ENCODE data around the gene ODC1. TPM values are rescaled to one million over a fixed set of nuclear protein-coding genes. Genes with fewer than 3 reads are reported as not detected.

ODC1 gene
- total RNA-seq, 1 donor from 2014 or later: 12.1 TPM

GRCh38 chr2:10482913-10483312 is 34.8 kb upstream of the ODC1 start:
- no peaks in the 10 kb centered on the region for H3K36me3 Mint-ChIP-seq (ENCODE audit: low read depth, unreplicated experiment)
- no peak overlapping the region for H3K4me3 Mint-ChIP-seq (ENCODE audit: unreplicated experiment)
- H3K27ac Mint-ChIP-seq (ENCODE audit: unreplicated experiment): no peak overlapping the region
- no peak for DNase-seq (ENCODE audit: low spot score)
- H3K27me3 Mint-ChIP-seq (ENCODE audit: unreplicated experiment): no peaks in the 10 kb centered on the region
- TF ChIP-seq, protein P1, sequence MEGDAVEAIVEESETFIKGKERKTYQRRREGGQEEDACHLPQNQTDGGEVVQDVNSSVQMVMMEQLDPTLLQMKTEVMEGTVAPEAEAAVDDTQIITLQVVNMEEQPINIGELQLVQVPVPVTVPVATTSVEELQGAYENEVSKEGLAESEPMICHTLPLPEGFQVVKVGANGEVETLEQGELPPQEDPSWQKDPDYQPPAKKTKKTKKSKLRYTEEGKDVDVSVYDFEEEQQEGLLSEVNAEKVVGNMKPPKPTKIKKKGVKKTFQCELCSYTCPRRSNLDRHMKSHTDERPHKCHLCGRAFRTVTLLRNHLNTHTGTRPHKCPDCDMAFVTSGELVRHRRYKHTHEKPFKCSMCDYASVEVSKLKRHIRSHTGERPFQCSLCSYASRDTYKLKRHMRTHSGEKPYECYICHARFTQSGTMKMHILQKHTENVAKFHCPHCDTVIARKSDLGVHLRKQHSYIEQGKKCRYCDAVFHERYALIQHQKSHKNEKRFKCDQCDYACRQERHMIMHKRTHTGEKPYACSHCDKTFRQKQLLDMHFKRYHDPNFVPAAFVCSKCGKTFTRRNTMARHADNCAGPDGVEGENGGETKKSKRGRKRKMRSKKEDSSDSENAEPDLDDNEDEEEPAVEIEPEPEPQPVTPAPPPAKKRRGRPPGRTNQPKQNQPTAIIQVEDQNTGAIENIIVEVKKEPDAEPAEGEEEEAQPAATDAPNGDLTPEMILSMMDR (IDR thresholded peaks at IDR 0.05; ENCODE audit: unreplicated experiment): no peak
- H3K9me3 Mint-ChIP-seq (ENCODE audit: unreplicated experiment): no peaks in the 10 kb centered on the region
- H3K4me1 Mint-ChIP-seq (ENCODE audit: unreplicated experiment): no peaks in the 10 kb centered on the region

GRCh38 chr2:10482460-10482859 is 34.3 kb upstream of the ODC1 start:
- Mint-ChIP-seq H3K9me3 (ENCODE audit: unreplicated experiment) (no peaks in the 10 kb centered on the region), H3K27ac (ENCODE audit: unreplicated experiment) (no peak overlapping the region), H3K27me3 (ENCODE audit: unreplicated experiment) (no peaks in the 10 kb centered on the region), H3K4me1 (ENCODE audit: unreplicated experiment) (peaks cover 3% of the 10 kb centered on the region), H3K4me3 (ENCODE audit: unreplicated experiment) (no peak overlapping the region), H3K36me3 (ENCODE audit: low read depth, unreplicated experiment) (no peaks in the 10 kb centered on the region)
- TF ChIP-seq, protein P1 (IDR thresholded peaks at IDR 0.05; ENCODE audit: unreplicated experiment): no peak
- no peak for DNase-seq (ENCODE audit: low spot score)

- Mint-ChIP-seq H3K9me3 (ENCODE audit: unreplicated experiment) (no peaks in the 10 kb centered on the region), H3K4me1 (ENCODE audit: unreplicated experiment) (peaks cover 3% of the 10 kb centered on the region), H3K27me3 (ENCODE audit: unreplicated experiment) (no peaks in the 10 kb centered on the region), H3K36me3 (ENCODE audit: low read depth, unreplicated experiment) (no peaks in the 10 kb centered on the region), H3K4me3 (ENCODE audit: unreplicated experiment) (no peak overlapping the region), H3K27ac (ENCODE audit: unreplicated experiment) (no peak overlapping the region)
- TF ChIP-seq, protein P1 (IDR thresholded peaks at IDR 0.05; ENCODE audit: unreplicated experiment): no peak
- DNase-seq (ENCODE audit: low spot score): no peak
Observed at GRCh38 chr2:10481666-10482157, 33.6 kb upstream of the ODC1 start.

DNA sequence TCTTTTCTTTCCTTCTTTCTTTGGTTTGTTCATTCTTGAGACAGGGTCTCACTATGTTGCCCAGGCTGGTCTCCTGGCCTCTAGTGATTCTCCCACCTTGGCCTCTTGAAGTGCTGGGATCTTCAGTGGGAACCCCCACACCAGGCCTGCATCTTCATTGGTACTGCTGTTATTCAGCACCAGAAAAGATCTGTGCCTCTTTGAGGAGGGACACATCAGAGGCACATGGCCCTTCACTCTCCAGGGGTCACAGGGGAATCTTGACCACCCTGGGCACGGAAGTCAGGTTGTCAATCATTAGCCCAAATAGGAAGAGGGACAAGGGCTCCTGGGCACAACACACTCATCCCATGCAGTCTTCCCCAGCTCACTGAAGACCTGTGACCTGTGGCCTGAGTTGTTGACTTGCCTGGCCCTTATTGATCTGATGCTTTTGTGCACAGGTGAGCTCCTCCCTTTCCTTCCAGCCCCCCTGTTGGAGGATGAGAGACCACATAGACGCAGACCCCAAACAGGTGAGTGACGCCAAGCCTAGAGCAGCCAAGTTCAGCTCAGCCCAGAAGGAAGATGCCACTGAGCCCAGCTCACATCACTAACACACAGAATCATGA is 33.0 kb upstream of the ODC1 start:
- Mint-ChIP-seq H3K4me1 (ENCODE audit: unreplicated experiment) (peaks cover 3% of the 10 kb centered on the region), H3K27ac (ENCODE audit: unreplicated experiment) (no peak overlapping the region), H3K27me3 (ENCODE audit: unreplicated experiment) (peaks cover 2% of the 10 kb centered on the region), H3K9me3 (ENCODE audit: unreplicated experiment) (no peaks in the 10 kb centered on the region), H3K4me3 (ENCODE audit: unreplicated experiment) (no peak overlapping the region), H3K36me3 (ENCODE audit: low read depth, unreplicated experiment) (no peaks in the 10 kb centered on the region)
- TF ChIP-seq, protein P1 (IDR thresholded peaks at IDR 0.05; ENCODE audit: unreplicated experiment): no peak
- DNase-seq (ENCODE audit: low spot score): no peak

DNA sequence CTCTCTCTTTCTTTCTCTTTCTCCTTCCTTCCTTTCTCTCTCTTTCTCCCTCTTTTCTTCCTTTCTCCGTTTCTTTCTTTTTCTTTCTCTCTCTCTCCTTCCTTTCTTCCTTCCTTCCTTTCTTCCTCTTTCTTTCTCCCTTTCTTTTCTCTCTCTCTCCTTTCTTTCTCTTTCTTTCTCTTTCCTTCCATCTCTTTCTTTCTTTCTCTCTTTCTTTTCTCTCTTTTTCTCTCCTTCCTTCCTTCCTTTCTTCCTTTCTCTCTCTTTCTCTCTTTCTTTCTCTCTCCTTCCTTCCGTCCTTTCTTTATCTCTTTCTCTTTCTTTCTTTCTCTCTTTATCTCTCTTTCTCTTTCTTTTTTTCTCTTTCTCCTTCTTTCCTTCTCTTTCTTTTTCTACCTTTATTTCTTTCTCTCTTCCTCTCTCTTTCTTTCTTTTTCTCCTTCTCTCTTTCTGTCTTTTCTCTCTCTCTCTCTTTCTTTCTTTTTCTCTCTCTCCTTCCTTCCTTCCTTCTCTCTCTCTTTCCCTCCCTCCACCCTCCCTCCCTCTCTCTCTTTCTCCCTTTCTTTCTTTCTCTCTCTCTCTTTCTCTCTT is 32.3 kb upstream of the ODC1 start:
- Mint-ChIP-seq H3K4me3 (ENCODE audit: unreplicated experiment) (no peak overlapping the region), H3K27ac (ENCODE audit: unreplicated experiment) (no peak overlapping the region), H3K4me1 (ENCODE audit: unreplicated experiment) (peaks cover 3% of the 10 kb centered on the region), H3K9me3 (ENCODE audit: unreplicated experiment) (no peaks in the 10 kb centered on the region), H3K27me3 (ENCODE audit: unreplicated experiment) (peaks cover 2% of the 10 kb centered on the region), H3K36me3 (ENCODE audit: low read depth, unreplicated experiment) (no peaks in the 10 kb centered on the region)
- no peak for DNase-seq (ENCODE audit: low spot score)
- TF ChIP-seq, protein P1 (IDR thresholded peaks at IDR 0.05; ENCODE audit: unreplicated experiment): no peak

Data from endothelial cell (in vitro differentiated cells).